IMR-90 (cell line): ENCODE measurements around the gene CDYL2. TPM values are rescaled to one million over a fixed set of nuclear protein-coding genes. Genes with fewer than 3 reads are reported as not detected.

Source experiments
- ATAC-seq: fragments of 200-7000 bp; cut with Tn5 transposase; 2 replicates; pipeline ENCODE4 v1.9.1; 2020; ENCODE audit warnings: low read depth, mild to moderate bottlenecking, moderate library complexity
- BruUV-seq: library from RNA; stranded (reverse); fragments of 400-500 nt; replicated peaks from 2 replicates; lab custom pipeline; 2021; lab: Mats Ljungman, UMichigan
- CTCF ChIA-PET: fragments of 300-600 bp; formaldehyde crosslinking; extraction: SDS; loops from one replicate; lab custom pipeline; 2021; ENCODE audit warnings: antibody characterized with exemption; lab: Yijun Ruan, JAX
- POLR2A ChIA-PET: fragments of 300-600 bp; sonication (Branson Sonifier 250); formaldehyde crosslinking; loops from one replicate; lab custom pipeline; 2022; ENCODE audit warnings: antibody characterized with exemption; ENCODE audit not compliant: unreplicated experiment; lab: Charles Lee
- DNase-seq: peaks from one replicate; pipeline ENCODE4 v3.0.0; 2013
- H2AFZ ChIP-seq: replicated peaks from 2 replicates; pipeline ENCODE3; 2013; ENCODE audit warnings: low read length, mild to moderate bottlenecking; ENCODE audit not compliant: poor library complexity
- H2AK5ac ChIP-seq: 2 replicates; pipeline ENCODE4 v1.6.1; 2013; ENCODE audit warnings: low read depth, low read length, inconsistent platforms
- H2AK9ac ChIP-seq: replicated peaks from 2 replicates; pipeline ENCODE3; 2013; ENCODE audit warnings: mild to moderate bottlenecking, low read depth, low read length, moderate library complexity; ENCODE audit not compliant: poor library complexity
- H2BK120ac ChIP-seq: 2 replicates; pipeline ENCODE4 v1.6.1; 2013; ENCODE audit warnings: low read depth, low read length, inconsistent platforms
- H2BK15ac ChIP-seq: 3 replicates; pipeline ENCODE4 v1.6.1; 2013; ENCODE audit warnings: low read depth, low read length, inconsistent platforms
- H2BK20ac ChIP-seq: 2 replicates; pipeline ENCODE4 v1.6.1; 2013; ENCODE audit warnings: low read depth, mild to moderate bottlenecking, inconsistent platforms, low read length, moderate library complexity
- H2BK5ac ChIP-seq: 2 replicates; pipeline ENCODE4 v1.6.1; 2013; ENCODE audit warnings: mild to moderate bottlenecking, low read depth, low read length, inconsistent platforms; ENCODE audit not compliant: poor library complexity, severe bottlenecking
- H3K14ac ChIP-seq: replicated peaks from 2 replicates; pipeline ENCODE4 v1.6.1; 2013; ENCODE audit warnings: low read depth, low read length, inconsistent platforms
- H3K18ac ChIP-seq: 2 replicates; pipeline ENCODE4 v1.6.1; 2013; ENCODE audit warnings: low read depth, low read length, control low read depth
- H3K23ac ChIP-seq: 2 replicates; pipeline ENCODE4 v1.6.1; 2013; ENCODE audit warnings: low read depth, low read length, inconsistent platforms
- H3K27ac ChIP-seq: 2 replicates; pipeline ENCODE4 v1.5.1; 2013; ENCODE audit warnings: mild to moderate bottlenecking, control low read depth, low read length; ENCODE audit not compliant: insufficient read depth
- H3K27me3 ChIP-seq: 2 replicates; pipeline ENCODE4 v1.6.1; 2013; ENCODE audit warnings: low read length; ENCODE audit not compliant: control insufficient read depth, insufficient read depth
- H3K36me3 ChIP-seq: 2 replicates; pipeline ENCODE4 v1.6.1; 2013; ENCODE audit warnings: low read length, mixed read lengths; ENCODE audit not compliant: control insufficient read depth, insufficient read depth
- H3K4ac ChIP-seq: 2 replicates; pipeline ENCODE4 v1.6.1; 2013; ENCODE audit warnings: low read depth, low read length, inconsistent platforms
- H3K4me1 ChIP-seq: 2 replicates; pipeline ENCODE4 v1.6.1; 2013; ENCODE audit warnings: low read length, mixed read lengths; ENCODE audit not compliant: control insufficient read depth, insufficient read depth
- H3K4me2 ChIP-seq: 2 replicates; pipeline ENCODE4 v1.6.1; 2013; ENCODE audit warnings: low read depth, mild to moderate bottlenecking, control low read depth, low read length, moderate library complexity
- H3K4me3 ChIP-seq: 2 replicates; pipeline ENCODE4 v1.5.1; 2013; ENCODE audit warnings: low read depth, mild to moderate bottlenecking, control low read depth, low read length, moderate library complexity; ENCODE audit not compliant: insufficient read depth
- H3K56ac ChIP-seq: 2 replicates; pipeline ENCODE4 v1.6.1; 2013; ENCODE audit warnings: low read length, inconsistent platforms; ENCODE audit not compliant: insufficient read depth; ENCODE audit errors: extremely low read depth
- H3K79me1 ChIP-seq, 2 experiments: 2 replicates each; pipeline ENCODE4 v1.6.1; 2013; ENCODE audit warnings: low read length in 2 of 2, inconsistent platforms in 1 of 2, low read depth in 1 of 2
- H3K9ac ChIP-seq: 2 replicates; pipeline ENCODE4 v1.6.1; 2013; ENCODE audit warnings: low read depth, low read length, control low read depth
- H3K9me1 ChIP-seq: 2 replicates; pipeline ENCODE4 v1.6.1; 2013; ENCODE audit warnings: low read length, inconsistent platforms; ENCODE audit not compliant: insufficient read depth
- H3K9me3 ChIP-seq: 2 replicates; pipeline ENCODE4 v1.6.1; 2013; ENCODE audit warnings: low read length; ENCODE audit not compliant: control insufficient read depth, insufficient read depth
- H4K20me1 ChIP-seq: 2 replicates; pipeline ENCODE4 v1.6.1; 2013; ENCODE audit warnings: low read length, inconsistent platforms; ENCODE audit not compliant: insufficient read depth
- H4K5ac ChIP-seq: 2 replicates; pipeline ENCODE4 v1.6.1; 2013; ENCODE audit warnings: mild to moderate bottlenecking, low read depth, low read length, control low read depth
- H4K8ac ChIP-seq, 2 experiments: 2 replicates each; pipeline ENCODE4 v1.6.1; 2013; ENCODE audit warnings: low read depth in 2 of 2, low read length in 2 of 2, control low read depth in 1 of 2, inconsistent platforms in 1 of 2
- H4K91ac ChIP-seq: 2 replicates; pipeline ENCODE4 v1.6.1; 2013; ENCODE audit warnings: low read depth, low read length, inconsistent platforms; ENCODE audit not compliant: insufficient read depth
- BHLHE40 ChIP-seq: fragments of 150-350 bp; IDR thresholded peaks from 2 replicates; pipeline ENCODE4 v1.6.1; 2016; ENCODE audit warnings: mild to moderate bottlenecking, low read depth, low read length
- MXI1 ChIP-seq: IDR thresholded peaks from 2 replicates; pipeline ENCODE4 v1.6.1; 2012; ENCODE audit warnings: low read depth, mild to moderate bottlenecking, low read length, moderate library complexity, borderline replicate concordance
- WGBS, 2 experiments: methylation state at CpG; one replicate each; pipeline versions ENCODE4 v1.1.5 to v1.1.7; 2013; ENCODE audit warnings: missing lambda C conversion rate in 2 of 2; ENCODE audit not compliant: insufficient read length in 1 of 2; ENCODE audit errors: extremely low coverage in 2 of 2; 5-methylcytosine and 5-hydroxymethylcytosine counted together
- dilution Hi-C: fragments of 300-500 bp; cut with HindIII; formaldehyde crosslinking; loops from one replicate; pipeline ENCODE4 v1.14.3; 2018; ENCODE audit warnings: low sequenced_read_pairs; ENCODE audit not compliant: unreplicated experiment
- in situ Hi-C: fragments of 300-500 bp; cut with MboI; formaldehyde crosslinking; loops from 3 replicates; pipeline ENCODE4 v1.14.3; 2019; ENCODE audit warnings: low sequenced_read_pairs, inconsistent platforms, mixed read lengths
- intact Hi-C: fragments of 100-400 bp; cut with micrococcal nuclease; formaldehyde crosslinking; loops from 2 replicates; pipeline ENCODE4 v1.10.0; 2022
- polyA plus RNA-seq, 3 experiments: library from polyadenylated mRNA; depleted of rRNA; stranded (reverse); fragments of >200 nt; gene quantifications; 2 replicates each; pipeline ENCODE4 v1.2.3, GENCODE V29; 2012; ENCODE audit warnings: low replicate concordance in 1 of 3
- total RNA-seq: library from RNA; depleted of rRNA; stranded (reverse); fragments of >200 nt; gene quantifications from 2 replicates; pipeline ENCODE4 v1.2.3, GENCODE V29; 2012

Gene CDYL2
- total and polyA plus RNA-seq, 2 of the 4 experiments (the other 2 are of a cell fraction): 1.2 to 3.9 TPM

DNA sequence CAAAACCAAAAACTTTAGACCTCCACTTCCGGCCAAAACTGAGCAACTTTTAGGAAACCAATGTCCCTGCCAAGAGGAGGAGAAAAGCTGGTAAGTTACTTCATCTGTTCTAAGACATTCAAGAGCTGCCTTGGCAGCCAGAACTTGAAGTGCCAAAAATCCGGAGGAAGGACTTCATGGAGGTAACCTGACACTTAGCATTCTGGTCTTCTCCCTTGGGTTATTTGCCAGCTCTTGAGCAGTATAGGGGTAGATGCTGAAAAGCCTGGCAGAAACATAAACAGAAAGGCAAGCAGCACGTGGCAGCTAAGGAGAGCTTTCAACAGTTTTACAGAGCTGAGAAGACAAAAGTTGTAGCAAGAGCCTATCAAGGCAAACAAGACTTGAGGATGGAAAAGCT is 53.2 kb downstream of the CDYL2 start:
- Histone ChIP-seq H3K4me3 (no peak overlapping the region), H3K9me1 (0 out of 2 replicates have a peak, but pooled peaks cover 3% of the 10 kb centered on the region), H3K4ac (no peak overlapping the region), H3K14ac (no peak overlapping the region), H2AK9ac (no peak overlapping the region), H2BK20ac (no peak overlapping the region), H4K5ac (no peak overlapping the region), H4K91ac (no peak overlapping the region), H2AK5ac (no peak overlapping the region), H3K9ac (no peak overlapping the region), H4K20me1 (peaks cover 5% of the 10 kb centered on the region; the same call in 1 of the 2 replicates), H2BK15ac (no peak overlapping the region), H3K4me1 (no peaks in the 10 kb centered on the region), H4K8ac (no peak overlapping the region), H3K36me3 (no peaks in the 10 kb centered on the region), H2BK120ac (no peak overlapping the region), H3K4me2 (no peak overlapping the region; the same call in 1 of the 2 replicates), H3K9me3 (peaks cover 2% of the 10 kb centered on the region; the same call in 1 of the 2 replicates), H2AFZ (no peak overlapping the region), H3K79me1 (peaks cover 0 to 10% of the 10 kb centered on the region in 2 experiments; a peak in 2 of 4 replicates), H2BK5ac (no peak overlapping the region), H3K23ac (peak overlapping the region; percentile 21; the same call in 1 of the 2 replicates), H3K27me3 (no peaks in the 10 kb centered on the region), H3K56ac (no peak overlapping the region), H3K18ac (no peak overlapping the region), H3K27ac (no peak overlapping the region)
- WGBS, 2 experiments: 0% methylated on average over 1 of the region's 3 CpGs; no CpG with 5 or more reads in 1 of the 2 experiments
- TF ChIP-seq MXI1 (no peak), BHLHE40 (peak; percentile 20; the same call in 1 of the 2 replicates)
- ATAC-seq: peak; percentile 53; the same call in 1 of the 2 replicates
- dilution Hi-C loops: no loop called here
- ChIA-PET CTCF (no interaction called here), POLR2A (no interaction called here)
- intact Hi-C loops: no loop called here
- in situ Hi-C loops: no loop called here
- no TSS peak for BruUV-seq
- DNase-seq: peak; percentile 47
